IPS-20b (cell line): Measurements from ENCODE around the gene PCDHB12.
"Not testable (repeated sequence)": the region's sequence is repeated elsewhere in the genome, so short reads cannot be mapped to it uniquely, and the experiment has no call there.

Experiments
- H3K27ac ChIP-seq: one replicate; pipeline ENCODE4 v1.5.1; 2013; ENCODE audit warnings: low read length
- H3K27me3 ChIP-seq: 2 replicates; pipeline ENCODE4 v1.6.1; 2013; ENCODE audit warnings: mild to moderate bottlenecking, low read length, inconsistent platforms; ENCODE audit not compliant: insufficient read depth
- H3K36me3 ChIP-seq: 2 replicates; pipeline ENCODE4 v1.6.1; 2013; ENCODE audit warnings: low read depth, mild to moderate bottlenecking, inconsistent platforms, low read length, moderate library complexity; ENCODE audit not compliant: insufficient read depth
- H3K4me1 ChIP-seq: 2 replicates; pipeline ENCODE4 v1.6.1; 2013; ENCODE audit warnings: mild to moderate bottlenecking, control low read depth, inconsistent platforms, low read length, moderate library complexity; ENCODE audit not compliant: insufficient read depth
- H3K4me3 ChIP-seq: 2 replicates; pipeline ENCODE4 v1.5.1; 2013; ENCODE audit warnings: mild to moderate bottlenecking, low read length, inconsistent platforms
- H3K9ac ChIP-seq: 2 replicates; pipeline ENCODE4 v1.6.1; 2013; ENCODE audit warnings: low read depth, mild to moderate bottlenecking, inconsistent platforms, low read length, moderate library complexity
- H3K9me3 ChIP-seq: 2 replicates; pipeline ENCODE4 v1.6.1; 2013; ENCODE audit warnings: mild to moderate bottlenecking, low read depth, low read length, inconsistent platforms; ENCODE audit not compliant: insufficient read depth

Gene PCDHB12

GRCh38 chr5:141245250-141245717, 36.8 kb downstream of the PCDHB12 start, which contains the start of gene PCDHB15:
TSS of gene PCDHB15 (plus strand) at chr5:141245395. CDS start at chr5:141245579, 184 bp downstream.
- peaks cover 91% of the 10 kb centered on the region for H3K9me3 ChIP-seq
- H3K4me1 ChIP-seq: no peaks in the 10 kb centered on the region
- H3K27ac ChIP-seq: no peak within 1 kb of the TSS
- peak within 1 kb of the TSS; percentile 37; the same call in 1 of the 2 replicates for H3K4me3 ChIP-seq
- H3K27me3 ChIP-seq: no peaks in the 10 kb centered on the region
- no peak within 1 kb of the TSS for H3K9ac ChIP-seq
- no peaks in the 10 kb centered on the region for H3K36me3 ChIP-seq

GRCh38 chr5:141246971-141247370, 38.5 kb downstream of the PCDHB12 start:
- H3K9me3 ChIP-seq: peaks cover 92% of the 10 kb centered on the region
- H3K27ac ChIP-seq, H3K9ac ChIP-seq, H3K27me3 ChIP-seq, H3K36me3 ChIP-seq, H3K4me3 ChIP-seq, H3K4me1 ChIP-seq: not testable (repeated sequence)

- H3K4me1 ChIP-seq, H3K4me3 ChIP-seq, H3K27me3 ChIP-seq, H3K36me3 ChIP-seq, H3K27ac ChIP-seq, H3K9ac ChIP-seq: not testable (repeated sequence)
- H3K9me3 ChIP-seq: peaks cover 91% of the 10 kb centered on the region
These were observed 38.9 kb downstream of the PCDHB12 start for GRCh38 chr5:141247434-141247833.

GRCh38 chr5:141250576-141250975, 42.1 kb downstream of the PCDHB12 start:
- Histone ChIP-seq H3K4me1 (no peaks in the 10 kb centered on the region), H3K4me3 (no peak overlapping the region), H3K9me3 (peaks cover 92% of the 10 kb centered on the region), H3K27me3 (no peaks in the 10 kb centered on the region), H3K36me3 (no peaks in the 10 kb centered on the region), H3K9ac (no peak overlapping the region), H3K27ac (no peak overlapping the region)

GRCh38 chr5:141258464-141258863, 49.9 kb downstream of the PCDHB12 start:
- Histone ChIP-seq H3K36me3 (no peaks in the 10 kb centered on the region), H3K4me3 (no peak overlapping the region), H3K27ac (no peak overlapping the region), H3K4me1 (no peaks in the 10 kb centered on the region), H3K9me3 (peaks cover 97% of the 10 kb centered on the region), H3K27me3 (no peaks in the 10 kb centered on the region), H3K9ac (no peak overlapping the region)

- Histone ChIP-seq H3K9me3 (peaks cover 96% of the 10 kb centered on the region), H3K4me1 (no peaks in the 10 kb centered on the region), H3K9ac (no peak overlapping the region), H3K4me3 (no peak overlapping the region), H3K27ac (no peak overlapping the region), H3K36me3 (no peaks in the 10 kb centered on the region), H3K27me3 (no peaks in the 10 kb centered on the region)
These were observed 50.4 kb downstream of the PCDHB12 start for GRCh38 chr5:141258948-141259347.

GRCh38 chr5:141260458-141261237, 52.1 kb downstream of the PCDHB12 start:
- H3K27ac ChIP-seq: no peak overlapping the region
- no peak overlapping the region for H3K4me3 ChIP-seq
- H3K9ac ChIP-seq: no peak overlapping the region
- peaks cover 96% of the 10 kb centered on the region for H3K9me3 ChIP-seq
- H3K27me3 ChIP-seq: no peaks in the 10 kb centered on the region
- no peaks in the 10 kb centered on the region for H3K36me3 ChIP-seq
- no peaks in the 10 kb centered on the region for H3K4me1 ChIP-seq

GRCh38 chr5:141261238-141261546, 52.7 kb downstream of the PCDHB12 start:
- no peak overlapping the region for H3K9ac ChIP-seq
- H3K27me3 ChIP-seq: no peaks in the 10 kb centered on the region
- H3K27ac ChIP-seq: no peak overlapping the region
- H3K4me3 ChIP-seq: no peak overlapping the region
- no peaks in the 10 kb centered on the region for H3K4me1 ChIP-seq
- no peaks in the 10 kb centered on the region for H3K36me3 ChIP-seq
- H3K9me3 ChIP-seq: peaks cover 96% of the 10 kb centered on the region
